ENCODE results near the gene CGB5.

CGB5 gene

GRCh38 chr19:49057636-49058234 is 14.1 kb downstream of the CGB5 start, which contains the start of gene CGB7:
Gene CGB7, minus strand, starts transcription at chr19:49057749. Its CDS starts 2,374 bp downstream, at chr19:49055375.
- H3K4me1 Mint-ChIP-seq = peaks cover 26% of the 10 kb centered on the region
- H3K27ac Mint-ChIP-seq = no peak within 1 kb of the TSS
- peak within 1 kb of the TSS; percentile 70 for H3K4me3 Mint-ChIP-seq
- no peaks in the 10 kb centered on the region for H3K9me3 Mint-ChIP-seq
- H3K27me3 Mint-ChIP-seq = peaks cover 94% of the 10 kb centered on the region
- DNase-seq = peak; percentile 65
- CTCF ChIA-PET = no interaction called here
- peaks cover 3% of the 10 kb centered on the region for H3K36me3 Mint-ChIP-seq

- H3K4me1 Mint-ChIP-seq = peaks cover 26% of the 10 kb centered on the region
- no peak overlapping the region for H3K4me3 Mint-ChIP-seq
- H3K27me3 Mint-ChIP-seq = peaks cover 97% of the 10 kb centered on the region
- H3K36me3 Mint-ChIP-seq = peaks cover 3% of the 10 kb centered on the region
- H3K27ac Mint-ChIP-seq = no peak overlapping the region
- H3K9me3 Mint-ChIP-seq = no peaks in the 10 kb centered on the region
- CTCF ChIA-PET = no interaction called here
- no peak for DNase-seq
Observed at GRCh38 chr19:49058562-49058961, 14.9 kb downstream of the CGB5 start.

DNA sequence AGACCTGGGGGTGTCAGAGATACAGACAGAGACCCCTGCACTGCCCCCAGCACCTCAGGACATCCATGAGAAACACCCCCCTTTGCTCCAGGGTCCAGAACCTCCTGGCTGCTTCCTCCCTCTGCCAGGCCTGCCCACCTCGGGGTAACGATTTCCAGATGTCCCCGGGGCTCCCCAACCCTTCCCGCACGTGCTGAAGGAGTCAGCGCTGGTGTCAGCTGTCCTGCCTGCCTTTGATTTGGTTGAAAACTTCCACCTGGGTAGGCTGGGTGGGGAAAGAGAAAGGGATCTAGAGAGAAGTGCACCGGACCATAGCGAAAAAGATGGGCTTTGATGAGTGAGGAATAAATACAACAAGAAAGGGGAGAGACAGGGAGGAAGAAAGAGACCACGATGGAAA is 15.4 kb downstream of the CGB5 start:
- H3K27me3 Mint-ChIP-seq = peaks cover 97% of the 10 kb centered on the region
- DNase-seq = no peak
- H3K4me3 Mint-ChIP-seq = no peak overlapping the region
- peaks cover 26% of the 10 kb centered on the region for H3K4me1 Mint-ChIP-seq
- H3K9me3 Mint-ChIP-seq = no peaks in the 10 kb centered on the region
- peaks cover 3% of the 10 kb centered on the region for H3K36me3 Mint-ChIP-seq
- CTCF ChIA-PET = no interaction called here
- no peak overlapping the region for H3K27ac Mint-ChIP-seq

GRCh38 chr19:49061000-49061399 is 17.4 kb downstream of the CGB5 start:
- peaks cover 3% of the 10 kb centered on the region for H3K36me3 Mint-ChIP-seq
- DNase-seq = no peak
- peaks cover 22% of the 10 kb centered on the region for H3K4me1 Mint-ChIP-seq
- no peak overlapping the region for H3K27ac Mint-ChIP-seq
- no peaks in the 10 kb centered on the region for H3K9me3 Mint-ChIP-seq
- CTCF ChIA-PET = interaction anchor here (1.8 kb wide), 1 partner anchor 85 kb away, joined by 4 read pairs; no protein-coding TSS in a partner anchor
- H3K4me3 Mint-ChIP-seq = no peak overlapping the region
- peaks cover 100% of the 10 kb centered on the region for H3K27me3 Mint-ChIP-seq

- peaks cover 19% of the 10 kb centered on the region for H3K4me1 Mint-ChIP-seq
- H3K4me3 Mint-ChIP-seq = no peak overlapping the region
- no peak for DNase-seq
- H3K9me3 Mint-ChIP-seq = no peaks in the 10 kb centered on the region
- CTCF ChIA-PET = interaction anchor here (1.8 kb wide), 1 partner anchor 85 kb away, joined by 4 read pairs; no protein-coding TSS in a partner anchor
- no peak overlapping the region for H3K27ac Mint-ChIP-seq
- peaks cover 100% of the 10 kb centered on the region for H3K27me3 Mint-ChIP-seq
- peaks cover 3% of the 10 kb centered on the region for H3K36me3 Mint-ChIP-seq
Observed at GRCh38 chr19:49061445-49061844, 17.8 kb downstream of the CGB5 start.

DNA sequence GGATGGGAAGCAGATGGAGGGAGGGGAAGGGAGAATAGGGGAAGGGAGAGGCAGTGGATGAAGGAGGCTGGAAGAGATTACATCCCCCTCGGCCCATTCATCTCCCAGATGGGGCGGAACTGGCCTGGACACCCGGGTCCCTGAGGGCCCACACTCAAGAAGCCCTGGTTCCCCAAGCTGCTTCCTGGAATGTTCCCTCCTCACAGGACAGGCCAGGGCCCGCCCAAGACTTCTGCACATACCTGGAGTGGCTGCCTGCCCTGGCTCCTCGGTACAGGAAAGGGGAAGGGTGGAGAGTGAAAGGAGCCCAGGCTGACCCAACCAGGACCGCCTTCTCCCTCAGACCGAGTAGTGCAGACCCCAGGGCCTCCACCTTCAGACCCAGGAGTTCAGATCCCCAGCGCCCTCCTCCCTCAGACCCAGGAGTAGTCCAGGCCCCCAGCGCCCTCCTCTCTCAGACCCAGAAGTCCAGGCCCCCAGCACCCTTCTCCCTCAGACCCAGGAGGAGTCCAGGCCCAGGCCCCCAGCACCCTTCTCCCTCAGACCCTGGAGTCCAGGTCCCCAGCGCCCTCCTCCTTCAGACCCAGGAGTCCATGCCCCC is 20.5 kb downstream of the CGB5 start:
- Mint-ChIP-seq H3K4me3 (no peak overlapping the region), H3K36me3 (no peaks in the 10 kb centered on the region), H3K9me3 (no peaks in the 10 kb centered on the region), H3K4me1 (no peaks in the 10 kb centered on the region), H3K27me3 (peaks cover 100% of the 10 kb centered on the region), H3K27ac (no peak overlapping the region)
- DNase-seq = no peak
- CTCF ChIA-PET = interaction anchor here (0.6 kb wide), 1 partner anchor 25 kb away, joined by 3 read pairs; no protein-coding TSS in a partner anchor

- Mint-ChIP-seq H3K27me3 (peaks cover 98% of the 10 kb centered on the region), H3K4me1 (no peaks in the 10 kb centered on the region), H3K36me3 (no peaks in the 10 kb centered on the region), H3K4me3 (no peak within 1 kb of the TSS), H3K9me3 (no peaks in the 10 kb centered on the region), H3K27ac (no peak within 1 kb of the TSS)
- CTCF ChIA-PET = interaction anchor here (1.2 kb wide), 1 partner anchor 33 kb away, joined by 3 read pairs; no protein-coding TSS in a partner anchor
- DNase-seq = no peak
Observed at GRCh38 chr19:49064768-49065611, 21.3 kb downstream of the CGB5 start, which contains the start of gene NTF4. Gene NTF4, minus strand, starts transcription at chr19:49064818. Its CDS starts 2,821 bp downstream, at chr19:49061997.

GRCh38 chr19:49065905-49066512 is 22.4 kb downstream of the CGB5 start:
- Mint-ChIP-seq H3K9me3 (no peaks in the 10 kb centered on the region), H3K27me3 (peaks cover 98% of the 10 kb centered on the region), H3K4me3 (no peak overlapping the region), H3K27ac (no peak overlapping the region), H3K36me3 (no peaks in the 10 kb centered on the region), H3K4me1 (no peaks in the 10 kb centered on the region)
- CTCF ChIA-PET = interaction anchor here (1.2 kb wide), 1 partner anchor 32 kb away, joined by 3 read pairs; no protein-coding TSS in a partner anchor
- DNase-seq = no peak

DNA sequence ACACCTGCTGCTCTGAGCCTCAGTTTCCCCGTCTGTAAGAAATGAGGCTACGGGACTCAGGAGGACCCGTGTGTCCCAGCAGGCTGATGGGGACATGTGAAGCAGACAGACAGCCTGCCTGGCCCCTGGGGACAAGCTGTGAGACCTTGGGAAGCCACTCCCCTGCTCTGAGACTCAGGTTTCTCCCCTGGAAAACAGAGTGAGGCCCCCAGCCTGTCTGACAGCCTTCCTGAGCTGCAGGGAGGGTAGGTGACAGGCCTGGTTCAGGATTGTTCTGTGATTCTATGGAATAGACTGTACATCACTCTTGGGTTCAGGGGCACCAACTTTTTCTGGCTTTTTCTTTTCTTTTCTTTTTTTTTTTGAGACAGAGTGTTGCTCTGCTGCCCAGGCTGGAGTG is 23.9 kb downstream of the CGB5 start:
- no peaks in the 10 kb centered on the region for H3K36me3 Mint-ChIP-seq
- CTCF ChIA-PET = no interaction called here
- H3K27me3 Mint-ChIP-seq = peaks cover 96% of the 10 kb centered on the region
- no peaks in the 10 kb centered on the region for H3K9me3 Mint-ChIP-seq
- no peak overlapping the region for H3K27ac Mint-ChIP-seq
- H3K4me3 Mint-ChIP-seq = no peak overlapping the region
- no peak for DNase-seq
- H3K4me1 Mint-ChIP-seq = peaks cover 6% of the 10 kb centered on the region

DNA sequence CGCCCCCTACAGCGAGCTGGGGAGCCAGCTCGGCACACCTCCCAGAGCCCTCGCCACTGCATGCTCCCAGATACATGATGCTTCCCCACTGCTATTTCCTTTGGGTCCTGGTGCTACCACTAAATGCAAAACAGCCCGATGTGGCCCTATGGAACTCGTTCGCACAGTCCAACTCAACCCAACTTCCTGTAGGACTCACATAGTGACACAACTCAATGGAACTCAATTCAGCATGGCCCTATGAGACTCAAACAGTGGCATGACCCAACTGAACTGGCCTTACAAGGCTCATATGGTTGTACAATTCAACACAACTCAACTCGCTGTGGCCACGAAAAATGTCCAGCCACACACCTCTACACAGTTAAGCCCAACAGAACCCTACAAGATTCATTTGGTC is 25.4 kb downstream of the CGB5 start:
- Mint-ChIP-seq H3K4me3 (no peak overlapping the region), H3K27me3 (peaks cover 96% of the 10 kb centered on the region), H3K4me1 (peaks cover 15% of the 10 kb centered on the region), H3K36me3 (peaks cover 5% of the 10 kb centered on the region), H3K9me3 (no peaks in the 10 kb centered on the region), H3K27ac (no peak overlapping the region)
- CTCF ChIA-PET = interaction anchor here (1.8 kb wide), 1 partner anchor 130 kb away, joined by 7 read pairs; no protein-coding TSS in a partner anchor
- DNase-seq = no peak

- peaks cover 15% of the 10 kb centered on the region for H3K4me1 Mint-ChIP-seq
- no peak overlapping the region for H3K4me3 Mint-ChIP-seq
- no peaks in the 10 kb centered on the region for H3K9me3 Mint-ChIP-seq
- peaks cover 5% of the 10 kb centered on the region for H3K36me3 Mint-ChIP-seq
- CTCF ChIA-PET = interaction anchor here (0.9 to 1.3 kb wide), 2 partner anchors 28 to 156 kb away, joined by 3 read pairs; no protein-coding TSS in a partner anchor
- H3K27me3 Mint-ChIP-seq = peaks cover 95% of the 10 kb centered on the region
- DNase-seq = no peak
- no peak overlapping the region for H3K27ac Mint-ChIP-seq
Observed at GRCh38 chr19:49070416-49070815, 26.8 kb downstream of the CGB5 start.

GRCh38 chr19:49071860-49072547 is 28.4 kb downstream of the CGB5 start:
- peaks cover 92% of the 10 kb centered on the region for H3K27me3 Mint-ChIP-seq
- peaks cover 5% of the 10 kb centered on the region for H3K36me3 Mint-ChIP-seq
- H3K4me3 Mint-ChIP-seq = no peak overlapping the region
- CTCF ChIA-PET = no interaction called here
- H3K27ac Mint-ChIP-seq = no peak overlapping the region
- H3K9me3 Mint-ChIP-seq = no peaks in the 10 kb centered on the region
- peak; percentile 49 for DNase-seq
- H3K4me1 Mint-ChIP-seq = peaks cover 15% of the 10 kb centered on the region

DNA sequence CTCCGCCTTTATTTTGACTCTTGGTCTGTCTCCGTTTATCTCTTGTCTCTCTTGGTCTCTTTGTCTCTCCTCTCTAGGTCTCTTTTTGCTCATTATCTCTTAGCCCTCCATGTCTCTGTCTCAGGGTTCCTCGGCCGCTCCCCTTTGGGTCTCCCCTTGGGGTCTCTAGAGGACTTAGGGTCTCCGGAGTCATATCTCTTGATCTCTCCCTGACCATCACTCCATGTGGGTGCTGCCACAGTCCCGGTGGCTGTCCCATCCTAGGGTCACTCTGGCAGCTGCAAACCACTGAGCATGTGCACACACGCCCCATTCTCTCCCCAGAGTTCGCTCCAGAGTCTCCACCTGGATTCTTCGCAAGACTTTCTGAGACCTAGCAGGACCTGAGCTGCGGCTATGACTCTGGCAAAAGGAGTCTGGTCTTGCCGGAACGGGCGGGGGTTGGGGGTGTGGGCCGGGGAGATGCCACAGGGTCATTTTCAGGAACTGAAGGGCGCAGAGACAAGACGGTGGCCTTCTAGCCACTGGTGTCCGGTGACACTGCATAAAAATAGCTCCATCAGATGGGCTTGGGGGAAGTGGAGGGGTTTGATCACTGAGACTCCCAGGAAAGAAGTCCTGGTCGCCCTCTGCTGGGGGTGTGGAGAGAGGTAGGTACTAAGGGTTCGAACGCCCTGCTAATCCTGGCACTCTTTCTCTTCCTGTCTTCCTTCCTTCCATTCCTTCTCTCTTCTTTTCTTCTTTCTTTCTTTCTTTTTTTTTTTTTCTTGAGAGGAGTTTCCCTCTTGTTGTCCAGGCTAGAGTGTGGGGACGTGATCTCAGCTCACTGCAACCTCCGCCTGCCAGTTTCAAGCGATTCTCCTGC is 30.1 kb downstream of the CGB5 start:
- H3K27me3 Mint-ChIP-seq = peaks cover 79% of the 10 kb centered on the region
- peaks cover 15% of the 10 kb centered on the region for H3K4me1 Mint-ChIP-seq
- peak overlapping the region; percentile 21 for H3K4me3 Mint-ChIP-seq
- peak; percentile 39 for DNase-seq
- no peaks in the 10 kb centered on the region for H3K9me3 Mint-ChIP-seq
- CTCF ChIA-PET = interaction anchor here (0.6 to 2.3 kb wide), 8 partner anchors 9 to 76 kb away, joined by 3 to 7 read pairs (median 3); no protein-coding TSS in a partner anchor
- H3K27ac Mint-ChIP-seq = peak overlapping the region; percentile 62
- H3K36me3 Mint-ChIP-seq = peaks cover 5% of the 10 kb centered on the region

All from activated naive CD4-positive, alpha-beta T cell treated with anti-CD3 and anti-CD28 coated beads, Interleukin-2, amount 10 ng/mL, durations not matched to agents 7 days and 5 days (primary cell).